Head of caudate nucleus (tissue), 42 donors: ENCODE results near the gene AIP.

Experiments
- DNase-seq, 42 donors: peaks; one replicate each; pipeline versions ENCODE4 v3.0.0 to v3.0.0-alpha.2; 2020 to 2021; ENCODE audit warnings: mixed read lengths in 7 of 42
- intact Hi-C: fragments of 100-400 bp; cut with DNase I; formaldehyde crosslinking; loops from one replicate; pipeline ENCODE4 v1.15.0; 2022

Gene AIP

DNA sequence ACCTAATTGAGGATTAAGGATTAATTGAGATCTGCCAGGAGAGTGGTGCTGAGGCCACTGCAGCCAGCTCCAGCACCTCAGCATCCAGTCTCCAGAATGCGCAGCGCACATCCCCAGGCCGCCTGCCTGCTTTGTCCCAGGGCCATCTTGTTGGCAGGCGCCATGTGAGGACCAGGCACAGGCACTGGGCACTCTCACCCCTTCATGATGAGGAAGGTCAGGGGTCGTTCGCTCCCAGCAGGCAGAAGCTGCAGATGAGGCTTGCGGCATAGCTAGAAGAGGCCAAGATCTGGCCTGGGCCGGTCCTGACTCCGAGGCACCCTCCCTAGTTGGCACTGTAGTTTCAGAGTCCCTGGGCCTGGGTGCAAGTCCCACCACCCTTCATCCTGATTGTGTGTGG is 34.0 kb downstream of the AIP start:
- intact Hi-C loops: loop anchor here (10.0 kb wide), 1 partner anchor 68 kb away; the partner anchor contains the start of gene GSTP1
- DNase-seq: no peak

DNA sequence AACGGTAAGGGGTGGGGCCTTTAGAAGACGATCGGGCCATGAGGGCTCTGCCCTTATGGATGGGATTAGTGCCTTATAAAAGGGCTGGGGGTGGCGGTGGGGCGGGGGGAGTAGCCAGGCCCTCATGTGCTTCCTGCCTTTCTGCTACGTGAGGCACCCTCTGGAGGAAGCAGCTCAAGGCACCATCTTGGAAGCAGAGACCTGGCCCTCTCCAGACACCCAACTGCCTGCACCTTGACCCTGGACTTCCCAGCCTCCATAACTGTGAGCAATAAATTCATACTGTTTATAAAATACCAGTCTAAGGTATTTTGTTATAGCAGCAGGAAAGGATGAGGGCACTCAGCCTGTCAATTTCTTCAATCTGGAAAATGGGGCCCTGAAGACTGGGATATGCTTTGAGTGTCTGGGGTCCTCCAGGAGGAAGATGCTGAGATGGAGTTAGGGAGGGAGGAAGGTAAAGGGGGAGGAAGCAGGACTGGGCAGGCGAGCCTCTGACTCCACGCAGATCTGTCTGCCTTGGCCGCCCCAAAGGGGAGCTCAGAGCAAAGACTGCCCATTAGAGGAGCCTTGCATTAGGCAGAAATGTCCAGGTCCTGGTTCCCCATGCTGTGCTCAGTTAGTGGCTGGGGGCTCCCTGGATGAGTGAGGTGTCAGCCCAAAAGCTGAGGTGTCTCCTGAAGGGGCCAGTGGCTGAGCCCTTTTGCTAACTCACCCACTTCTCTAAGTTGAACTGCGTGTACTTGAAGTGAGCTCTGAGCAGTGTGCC is 35.1 kb downstream of the AIP start:
- intact Hi-C loops: loop anchor here (10.0 kb wide), 1 partner anchor 67 kb away; the partner anchor contains the start of gene GSTP1
- no peak for DNase-seq

DNA sequence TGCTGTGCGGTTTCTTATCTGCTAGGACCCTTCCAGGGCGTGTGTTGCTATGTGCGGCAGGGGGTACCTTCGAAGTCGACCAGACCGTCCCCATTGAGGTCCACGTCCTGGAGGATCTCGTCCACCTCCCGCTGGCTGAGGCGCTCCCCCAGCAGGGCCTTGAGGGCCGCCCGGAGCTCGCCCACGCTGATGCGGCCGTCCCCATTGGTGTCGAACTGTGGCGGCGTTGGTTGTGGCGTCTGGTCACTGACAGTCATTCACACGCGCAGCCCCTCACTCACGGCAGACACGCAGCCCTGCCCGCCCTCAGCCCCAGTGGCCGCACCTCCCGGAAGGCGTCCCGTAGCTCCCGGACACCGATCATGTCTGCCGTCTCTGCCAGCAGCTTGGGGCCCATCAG is 36.9 kb downstream of the AIP start:
- intact Hi-C loops: loop anchor here (10.0 kb wide), 1 partner anchor 65 kb away; the partner anchor contains the start of gene GSTP1
- DNase-seq: no peak

DNA sequence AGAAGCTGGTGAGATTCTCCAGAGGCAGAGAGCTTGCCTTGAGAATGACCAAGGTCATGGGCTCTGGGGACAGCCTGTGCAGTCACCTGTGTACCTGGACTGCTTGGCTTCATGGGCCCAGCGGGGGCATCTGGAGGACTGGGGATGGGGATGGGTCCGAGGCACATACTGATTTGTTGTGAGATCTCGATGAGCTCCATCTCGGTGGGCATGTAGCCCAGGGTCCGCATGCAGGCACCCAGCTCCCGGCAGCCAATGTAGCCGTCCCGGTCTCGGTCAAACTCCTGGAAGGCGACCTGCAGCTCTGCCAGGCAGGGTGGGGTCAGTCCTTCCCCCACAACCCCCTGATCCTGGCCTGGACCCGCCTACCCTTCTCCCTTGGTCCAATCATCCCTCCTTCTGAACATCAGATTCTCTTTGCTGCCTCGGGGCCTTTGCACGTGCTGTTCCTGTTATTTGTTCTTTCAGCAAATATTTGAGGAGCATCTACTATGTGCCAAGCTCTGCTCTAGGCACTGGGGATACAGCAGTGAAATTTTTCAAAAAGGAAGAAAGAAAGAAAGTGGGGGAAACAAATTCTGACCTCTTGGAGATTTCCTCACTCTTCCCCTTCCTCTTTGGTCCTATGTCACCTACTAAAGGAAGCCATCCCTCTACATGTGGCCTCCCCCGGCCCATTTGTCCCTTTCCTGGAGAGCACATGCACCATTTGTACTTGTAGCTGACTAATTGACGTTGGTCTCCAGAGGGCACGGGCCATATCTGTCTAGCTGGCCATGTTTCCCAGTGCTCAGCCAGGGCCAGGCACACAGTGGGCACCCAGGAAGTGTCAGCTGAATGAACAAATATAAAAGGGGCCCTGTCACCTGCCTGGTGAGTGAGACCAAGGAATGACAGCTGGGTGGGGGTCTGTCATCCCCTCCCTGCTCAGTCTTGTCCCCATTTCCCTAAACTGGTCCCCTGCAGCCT is 38.3 kb downstream of the AIP start:
- DNase-seq: no peak
- intact Hi-C loops: no loop called here

DNA sequence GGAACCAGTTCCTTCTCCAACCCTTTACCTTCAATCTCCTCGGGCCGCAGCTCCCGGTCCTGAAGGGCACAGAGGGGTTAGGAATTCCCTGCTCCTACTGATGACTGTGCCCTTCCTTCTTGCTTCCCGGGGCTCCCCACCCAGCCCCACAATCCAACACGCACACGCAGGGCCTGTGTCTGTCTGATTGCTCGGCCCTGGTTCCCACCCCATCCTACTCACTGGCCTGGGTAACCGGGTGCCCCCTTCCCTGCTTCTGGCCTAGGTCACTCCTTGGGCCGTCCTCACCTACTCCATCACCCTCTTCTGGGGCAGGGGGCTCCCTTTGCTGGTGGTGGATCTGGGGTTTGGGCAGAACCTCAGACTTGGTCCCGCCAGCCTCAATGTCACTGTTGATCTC is 39.1 kb downstream of the AIP start:
- intact Hi-C loops: no loop called here
- DNase-seq: no peak

DNA sequence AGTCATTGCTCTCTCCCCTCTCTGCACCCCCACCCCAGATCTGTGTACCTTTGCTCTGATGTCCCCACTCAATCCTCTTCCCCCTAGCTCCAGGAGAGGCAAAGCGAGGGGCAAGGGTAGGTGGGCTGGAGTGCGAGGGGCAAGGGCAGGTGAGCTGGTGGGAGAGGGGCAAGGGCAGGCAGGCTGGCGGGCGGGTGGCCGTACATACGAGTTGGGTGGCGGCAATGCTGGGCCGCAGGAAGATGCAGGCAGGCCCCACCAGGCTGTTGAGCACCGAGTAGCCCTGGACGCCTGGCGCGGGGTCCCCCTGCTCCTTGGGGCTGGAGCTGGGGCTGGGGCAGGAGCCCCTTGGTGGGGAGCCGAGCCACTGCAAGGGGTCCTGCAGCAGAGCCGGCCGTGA is 39.5 kb downstream of the AIP start:
- intact Hi-C loops: no loop called here
- DNase-seq: no peak

DNA sequence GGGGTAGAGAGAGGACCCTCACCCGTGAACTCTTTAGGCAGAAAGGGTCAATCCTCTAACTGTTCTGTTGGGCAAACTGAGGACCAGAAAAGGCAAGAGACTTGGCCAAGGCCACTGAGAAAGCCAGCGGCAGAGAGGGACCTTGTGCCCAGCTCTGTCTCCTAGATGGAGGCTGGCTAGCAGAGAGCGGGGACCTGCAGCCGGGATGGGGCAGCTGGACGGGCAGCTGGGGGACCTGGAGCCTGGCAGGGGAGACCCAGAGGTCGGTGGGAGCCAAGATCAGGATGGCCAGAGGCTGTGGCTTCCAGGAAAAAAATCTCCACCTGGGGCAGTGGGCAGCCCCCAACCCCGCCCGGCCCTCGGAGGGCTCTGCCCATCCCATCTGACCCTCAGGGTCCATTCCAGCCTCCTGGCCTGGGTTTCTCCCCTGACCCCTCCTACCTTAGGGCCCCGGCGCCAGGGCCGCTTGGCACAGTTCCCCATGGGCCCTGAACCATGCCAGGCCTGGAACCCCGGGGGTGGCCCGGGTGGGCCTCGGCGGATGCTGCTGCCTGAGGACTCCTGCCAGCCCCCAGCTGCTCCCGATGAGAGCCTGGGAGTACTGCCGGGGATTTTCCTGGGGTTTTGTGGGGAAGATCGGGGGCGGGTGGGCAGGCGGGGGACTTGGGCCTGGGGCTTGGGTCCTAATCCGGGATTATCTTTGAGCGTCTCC is 40.2 kb downstream of the AIP start, which contains the start of gene CABP2:
TSS of gene CABP2 (minus strand) at position 603 of the 712 bp plus-strand sequence. CDS start at position 483, 120 bp downstream.
- no peak for DNase-seq
- intact Hi-C loops: no loop called here

DNA sequence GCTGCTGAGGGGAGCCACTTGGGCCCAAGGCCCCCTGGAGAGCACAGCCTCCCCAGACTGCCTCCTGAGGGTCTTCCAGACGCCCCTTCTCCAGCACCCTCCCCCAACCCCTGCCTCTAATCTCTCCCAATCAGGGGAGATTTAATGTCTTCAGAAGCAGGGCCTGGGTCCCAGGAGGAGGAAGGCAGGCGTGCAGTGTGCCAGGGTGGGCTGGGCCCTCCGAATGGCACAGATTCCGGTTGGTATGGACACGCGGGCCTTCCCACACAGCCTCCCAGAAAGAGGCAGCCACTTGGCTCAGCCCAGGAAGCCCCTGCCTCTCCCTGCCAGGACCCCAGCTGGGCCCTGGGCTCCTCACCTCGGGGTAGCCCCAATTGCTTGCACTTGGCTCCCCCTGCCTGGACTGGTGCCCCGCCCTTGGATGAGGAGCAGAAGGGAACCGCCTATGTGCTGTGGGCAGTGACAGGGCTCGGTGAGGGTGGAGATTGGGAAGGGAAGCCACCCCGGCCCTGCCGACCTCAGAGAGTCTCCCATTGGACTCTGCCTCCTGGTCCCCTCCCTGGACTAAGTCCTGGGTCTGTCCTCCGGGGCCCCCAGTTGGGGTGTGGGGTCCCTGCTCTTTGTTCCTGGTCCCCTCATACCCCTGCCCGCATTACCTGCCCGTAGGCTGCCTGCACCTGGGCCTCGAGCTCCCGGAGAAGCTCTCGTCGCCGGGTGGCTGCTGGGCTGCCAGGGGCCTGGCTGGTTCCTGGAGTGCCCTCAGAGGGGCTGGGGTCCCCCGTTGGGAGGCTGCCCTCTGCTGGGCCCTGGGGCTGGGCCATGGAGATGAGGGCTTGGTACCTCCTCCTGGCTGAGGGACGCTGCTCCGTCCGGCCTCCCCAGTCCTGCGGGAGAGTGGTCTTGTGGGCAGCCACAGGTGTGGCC is 41.0 kb downstream of the AIP start:
- no peak for DNase-seq
- intact Hi-C loops: no loop called here

DNA sequence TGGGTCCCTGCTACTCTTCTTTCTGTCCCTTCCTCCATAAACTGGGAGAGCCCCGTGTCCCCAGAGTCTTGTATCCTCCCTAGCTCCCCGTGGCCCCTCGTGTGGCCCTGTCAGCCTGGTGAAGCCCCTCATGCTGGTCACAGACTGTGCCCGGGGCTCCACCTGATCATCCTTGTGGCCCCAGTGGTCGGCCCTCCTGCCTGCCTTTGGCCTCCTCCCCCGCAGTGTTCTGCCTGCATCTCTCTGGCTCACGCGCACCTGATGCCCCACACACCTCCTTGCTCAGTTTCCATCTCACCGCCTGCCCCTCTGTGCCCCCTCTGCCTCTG is 41.6 kb downstream of the AIP start:
- DNase-seq: no peak
- intact Hi-C loops: no loop called here

DNA sequence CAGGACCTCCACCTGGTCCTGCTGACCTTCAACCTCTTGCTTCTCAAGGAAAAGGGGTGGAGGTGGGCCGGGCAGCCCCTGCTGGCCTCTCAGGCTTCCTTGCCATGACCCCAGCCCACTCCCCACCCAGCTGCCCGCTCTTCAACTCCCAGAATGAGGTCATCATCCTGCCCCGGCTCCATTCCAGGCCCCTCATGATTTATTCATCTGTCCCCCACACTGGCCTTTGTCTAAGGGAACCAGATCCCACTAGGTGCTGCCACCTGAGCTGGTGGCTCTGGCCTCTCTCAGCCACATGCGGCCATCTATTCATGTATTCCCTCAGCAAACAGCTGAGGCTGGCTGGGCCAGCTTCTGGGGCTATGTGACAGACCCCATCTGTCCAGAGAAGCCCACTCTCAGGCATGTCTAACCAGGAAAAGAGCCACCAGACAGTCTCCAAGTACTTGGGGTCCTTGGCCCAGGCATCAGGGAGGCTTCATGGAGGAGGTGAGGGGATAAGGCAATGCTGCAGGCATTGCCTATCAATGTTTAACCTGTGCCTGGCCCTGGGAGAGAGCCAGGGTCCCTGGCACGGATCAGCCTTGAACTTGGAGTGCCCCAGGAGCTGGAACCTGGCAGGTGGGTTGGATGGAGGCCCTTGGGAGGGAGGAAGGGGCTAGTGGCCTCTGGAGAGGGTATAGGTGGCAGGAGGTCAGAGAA is 42.6 kb downstream of the AIP start:
- DNase-seq: no peak
- intact Hi-C loops: no loop called here

DNA sequence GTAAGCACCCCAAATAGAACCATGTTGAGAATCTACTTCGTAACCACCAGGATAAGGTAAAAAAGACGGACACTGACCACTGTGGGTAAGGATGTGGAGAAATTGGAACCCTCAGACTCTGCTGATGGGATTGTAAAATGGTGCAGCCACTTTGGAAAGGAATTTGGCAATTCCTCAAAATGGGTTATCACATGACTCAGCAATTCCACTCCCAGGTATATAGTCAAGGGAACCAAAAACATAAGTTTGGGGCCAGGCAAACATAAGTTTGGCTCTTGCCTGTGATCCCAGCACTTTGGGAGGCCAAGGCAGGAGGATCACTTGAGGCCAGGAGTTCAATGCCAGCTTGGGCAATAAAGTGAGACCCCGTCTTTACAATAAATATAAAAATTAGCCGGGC is 45.5 kb downstream of the AIP start:
- no peak for DNase-seq
- intact Hi-C loops: no loop called here

DNA sequence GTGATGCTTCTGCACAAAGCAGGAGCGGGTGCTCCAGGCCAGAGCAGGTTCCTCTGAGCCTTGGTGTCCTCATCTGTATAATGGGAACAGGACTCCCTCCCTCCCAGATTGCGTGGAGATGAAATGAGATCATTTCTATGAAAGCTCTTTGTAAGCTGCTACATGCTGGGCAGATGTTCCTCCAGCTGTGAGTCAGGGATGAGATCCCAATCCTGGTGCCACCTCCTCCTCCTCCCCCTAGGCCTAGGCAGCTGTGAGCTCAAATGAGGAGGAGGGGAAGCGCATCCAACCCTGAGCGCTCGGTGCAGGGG is 47.4 kb downstream of the AIP start:
- intact Hi-C loops: no loop called here

DNA sequence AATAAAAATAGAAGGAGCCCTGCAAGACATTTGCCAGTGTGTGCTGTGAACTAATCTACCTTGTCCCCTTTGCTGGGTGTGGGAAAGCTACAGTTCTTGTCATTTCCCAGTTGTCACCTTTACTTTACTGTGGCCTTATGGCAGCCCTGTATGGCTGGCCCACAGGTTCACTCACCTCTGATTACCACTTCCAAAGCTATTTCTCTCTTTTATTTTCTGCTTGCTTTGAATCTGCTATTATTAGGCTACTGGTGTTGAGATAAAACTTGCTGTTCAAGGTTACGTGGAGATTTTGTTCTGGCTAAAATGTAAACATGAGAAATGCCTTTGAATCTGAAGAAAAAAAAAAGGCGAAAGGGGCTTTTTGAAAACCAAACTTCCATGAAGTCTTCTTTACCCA is 50.1 kb downstream of the AIP start:
- no peak for DNase-seq
- intact Hi-C loops: no loop called here

More for the DNA sequence above, 47.4 kb downstream of the AIP start:
- peak in 4 of 42 donors; percentile 9 to 39 (median 19) for DNase-seq

DNA sequence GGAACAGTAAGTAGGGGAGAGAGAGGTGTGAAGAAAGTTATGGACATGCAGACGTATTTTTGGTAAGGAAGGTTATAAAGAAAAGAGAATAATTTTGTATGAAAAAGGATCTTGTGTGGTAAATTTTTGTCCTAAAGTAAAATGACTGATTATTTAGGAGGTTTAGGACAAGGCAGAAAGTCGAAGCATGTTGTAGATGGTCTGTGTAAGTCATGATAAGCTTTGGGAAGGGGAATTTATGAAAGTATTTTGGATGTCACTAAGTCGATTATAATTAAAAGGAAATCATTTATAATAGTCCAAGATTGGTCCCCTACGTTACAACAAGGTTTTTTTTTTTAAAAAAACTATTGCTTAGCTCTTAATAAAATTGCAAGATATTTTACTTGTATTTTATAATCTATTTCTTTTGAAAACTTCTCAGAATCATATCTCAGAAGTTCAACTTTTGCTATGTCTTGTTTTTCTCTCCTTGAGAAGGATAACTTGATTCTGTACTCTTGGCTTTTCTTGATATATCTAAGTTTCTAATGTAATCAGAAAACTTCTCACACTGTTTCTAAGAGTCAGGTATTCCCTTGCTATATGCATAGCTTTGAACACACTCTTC is 51.3 kb downstream of the AIP start:
- no peak for DNase-seq
- intact Hi-C loops: no loop called here

DNA sequence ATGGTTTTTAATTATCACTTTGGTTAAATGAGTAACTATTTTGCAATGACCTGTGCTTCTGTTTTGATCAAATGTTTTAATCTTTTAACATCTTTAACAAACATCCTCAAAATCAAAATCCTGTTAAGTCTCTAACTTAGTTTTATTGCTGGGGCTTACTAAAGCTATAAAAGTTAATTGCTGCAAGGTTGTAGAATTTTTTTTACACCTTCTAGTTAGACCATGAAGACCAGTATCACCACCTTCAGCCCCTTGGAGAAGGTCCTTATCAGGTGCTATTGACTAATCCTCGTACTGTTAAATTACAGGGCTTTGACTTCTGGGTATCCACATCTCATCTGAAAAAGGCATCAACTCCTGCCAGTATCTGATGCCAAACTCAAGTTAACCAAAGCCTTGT is 52.7 kb downstream of the AIP start:
- intact Hi-C loops: no loop called here
- DNase-seq: no peak

DNA sequence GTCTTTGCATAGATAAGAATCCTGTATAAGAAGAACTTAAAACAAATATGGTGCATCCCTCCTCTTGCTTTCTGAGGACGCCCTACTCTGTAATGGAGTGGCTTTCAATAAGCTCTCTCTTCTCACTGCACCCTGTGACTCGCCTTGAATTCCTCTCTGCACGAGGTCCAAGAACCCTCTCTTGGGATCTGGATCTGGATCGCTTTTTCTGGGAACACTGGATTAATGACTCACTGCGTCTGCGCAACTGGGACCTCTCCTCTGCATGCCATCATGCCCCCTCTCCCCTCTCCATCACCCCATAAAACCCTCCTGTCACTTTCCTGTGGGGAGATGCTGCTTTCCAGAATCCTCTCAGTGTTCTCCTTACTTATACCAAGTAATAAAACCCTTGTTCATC is 55.5 kb downstream of the AIP start:
- intact Hi-C loops: no loop called here
- DNase-seq: no peak

DNA sequence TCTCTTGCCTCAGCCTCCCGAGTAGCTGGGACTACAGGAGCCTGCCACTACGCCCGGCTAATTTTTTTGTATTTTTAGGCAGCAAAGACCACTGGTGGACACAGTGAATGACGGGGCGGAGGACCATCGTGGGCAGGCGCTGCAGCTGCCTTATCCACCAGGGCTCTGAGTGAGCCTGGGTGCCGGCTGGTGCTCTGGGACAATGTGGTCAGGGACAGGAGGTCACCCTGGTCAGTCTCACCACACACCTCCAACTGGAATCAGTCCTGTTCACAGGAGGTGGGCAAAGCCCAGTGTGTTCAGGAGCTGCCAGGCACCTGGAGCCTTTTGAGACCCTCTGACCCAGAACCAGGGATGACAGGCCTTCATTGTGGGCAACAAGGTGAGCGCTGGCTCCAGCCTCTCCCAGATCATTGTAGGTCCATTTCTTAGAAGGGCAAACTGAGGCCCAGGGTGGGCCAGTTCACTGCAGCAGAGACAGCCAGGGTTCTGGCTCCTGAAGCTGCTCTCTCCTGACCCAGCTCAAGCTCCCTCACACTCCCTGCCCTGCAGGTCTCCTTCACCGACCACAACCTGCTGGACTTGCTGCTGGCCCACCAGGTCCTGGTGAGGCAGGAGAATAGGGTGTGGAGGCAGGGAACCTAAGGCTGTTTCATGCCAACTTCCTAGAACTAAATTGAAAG is 56.1 kb downstream of the AIP start:
- no peak for DNase-seq
- intact Hi-C loops: no loop called here
